Mesendoderm (in vitro differentiated cells): ENCODE measurements around the gene PTPN1.

Experiments
- DNase-seq: peaks from one replicate; pipeline ENCODE4 v3.0.0; 2013
- H2AK5ac ChIP-seq: 2 replicates; pipeline ENCODE4 v1.6.1; 2013; ENCODE audit warnings: low read length, inconsistent platforms
- H2BK120ac ChIP-seq: 2 replicates; pipeline ENCODE4 v1.6.1; 2013; ENCODE audit warnings: low read depth, mild to moderate bottlenecking, low read length, moderate library complexity, mixed read lengths
- H2BK15ac ChIP-seq: replicated peaks from 2 replicates; pipeline ENCODE4 v1.6.1; 2013; ENCODE audit warnings: low read depth, mild to moderate bottlenecking, moderate library complexity
- H2BK5ac ChIP-seq: 2 replicates; pipeline ENCODE4 v1.6.1; 2013; ENCODE audit warnings: low read length, inconsistent platforms
- H3K18ac ChIP-seq: 2 replicates; pipeline ENCODE4 v1.6.1; 2013; ENCODE audit warnings: mild to moderate bottlenecking, low read length, mixed read lengths
- H3K23ac ChIP-seq: one replicate; pipeline ENCODE4 v1.6.1; 2013; ENCODE audit warnings: low read length
- H3K27ac ChIP-seq: 2 replicates; pipeline ENCODE4 v1.5.1; 2013; ENCODE audit warnings: low read depth, mild to moderate bottlenecking, inconsistent platforms, low read length, moderate library complexity
- H3K27me3 ChIP-seq: 2 replicates; pipeline ENCODE4 v1.6.1; 2013; ENCODE audit warnings: low read length, control low read depth, mild to moderate bottlenecking, inconsistent platforms; ENCODE audit not compliant: insufficient read depth, poor library complexity
- H3K36me3 ChIP-seq: 2 replicates; pipeline ENCODE4 v1.6.1; 2013; ENCODE audit warnings: low read length, inconsistent platforms; ENCODE audit not compliant: control insufficient read depth, insufficient read depth
- H3K4ac ChIP-seq: one replicate; pipeline ENCODE4 v1.6.1; 2013; ENCODE audit warnings: low read depth, mild to moderate bottlenecking, low read length, moderate library complexity
- H3K4me1 ChIP-seq: 2 replicates; pipeline ENCODE4 v1.6.1; 2013; ENCODE audit warnings: low read depth, low read length, inconsistent platforms; ENCODE audit not compliant: control insufficient read depth
- H3K4me2 ChIP-seq: 2 replicates; pipeline ENCODE4 v1.6.1; 2013; ENCODE audit warnings: low read length
- H3K4me3 ChIP-seq: 2 replicates; pipeline ENCODE4 v1.5.1; 2013; ENCODE audit warnings: mild to moderate bottlenecking, low read length
- H3K56ac ChIP-seq: one replicate; pipeline ENCODE4 v1.6.1; 2013; ENCODE audit warnings: low read length
- H3K79me1 ChIP-seq: 2 replicates; pipeline ENCODE4 v1.6.1; 2013; ENCODE audit warnings: low read length, inconsistent platforms
- H3K79me2 ChIP-seq: 2 replicates; pipeline ENCODE4 v1.6.1; 2013; ENCODE audit warnings: mild to moderate bottlenecking, low read length; ENCODE audit not compliant: control insufficient read depth, insufficient read depth
- H3K9ac ChIP-seq: 2 replicates; pipeline ENCODE4 v1.6.1; 2013; ENCODE audit warnings: low read length, inconsistent platforms
- H4K5ac ChIP-seq: one replicate; pipeline ENCODE4 v1.6.1; 2013; ENCODE audit warnings: low read length
- H4K8ac ChIP-seq: one replicate; pipeline ENCODE4 v1.6.1; 2013; ENCODE audit warnings: low read depth, mild to moderate bottlenecking, control low read depth, low read length, moderate library complexity
- WGBS: extraction: QIAGEN DNeasy Blood & Tissue Kit; methylation state at CpG from one replicate; pipeline ENCODE4 v1.1.7; 2013; ENCODE audit warnings: low lambda C conversion rate, missing lambda C conversion rate; ENCODE audit not compliant: insufficient coverage; ENCODE audit errors: extremely low coverage; 5-methylcytosine and 5-hydroxymethylcytosine counted together

Gene PTPN1

DNA sequence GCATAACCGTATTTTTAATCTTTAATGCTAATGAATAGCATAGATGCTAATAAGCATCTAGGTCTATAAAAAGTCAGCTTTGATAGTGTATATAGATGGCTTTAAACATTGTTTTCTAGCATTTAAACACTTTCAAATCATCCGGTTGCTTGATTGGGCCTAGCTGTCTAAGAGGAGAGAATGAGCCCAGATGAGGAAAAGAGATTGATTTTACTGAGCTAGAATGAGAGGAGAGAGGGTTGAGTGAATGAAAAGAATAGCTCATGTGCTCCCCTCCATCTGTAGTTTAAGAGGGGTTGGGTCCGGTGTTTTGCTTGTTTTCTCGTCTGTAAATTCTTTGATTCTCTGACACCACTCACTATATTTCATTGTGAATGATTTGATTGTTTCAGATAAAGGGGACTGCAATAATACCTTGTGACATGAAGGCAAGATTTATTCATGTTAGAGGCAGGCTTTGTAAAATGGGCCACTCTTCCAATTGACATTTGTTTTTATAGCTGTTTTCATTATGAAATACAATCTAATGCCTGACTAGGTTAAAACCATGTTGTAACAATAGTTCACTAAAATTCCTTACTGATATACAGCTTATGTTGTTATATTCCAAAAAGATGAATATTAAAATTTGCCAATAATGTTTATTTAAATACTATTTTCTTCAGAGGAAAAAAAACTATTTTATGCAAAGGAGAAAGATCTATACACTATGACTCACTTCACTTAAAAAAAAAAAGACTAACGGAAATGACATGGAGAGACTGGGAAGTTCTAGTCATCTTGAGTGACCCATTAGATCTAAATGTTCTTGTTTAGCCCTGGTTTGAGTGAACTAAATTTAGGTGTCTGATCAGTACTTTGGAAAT is 3.2 kb downstream of the PTPN1 start:
- Histone ChIP-seq H3K79me2 (peaks cover 39% of the 10 kb centered on the region), H3K4me1 (peaks cover 4% of the 10 kb centered on the region), H3K4ac (no peak overlapping the region), H2AK5ac (no peak overlapping the region), H3K27me3 (no peaks in the 10 kb centered on the region), H4K8ac (no peak overlapping the region), H3K4me2 (no peak overlapping the region), H3K18ac (no peak overlapping the region), H3K56ac (no peak overlapping the region), H3K36me3 (no peaks in the 10 kb centered on the region), H2BK120ac (no peak overlapping the region), H3K23ac (no peak overlapping the region), H3K4me3 (no peak overlapping the region), H2BK15ac (no peak overlapping the region), H2BK5ac (no peak overlapping the region), H3K27ac (no peak overlapping the region), H4K5ac (no peak overlapping the region), H3K9ac (no peak overlapping the region), H3K79me1 (peaks cover 14% of the 10 kb centered on the region)
- DNase-seq = no peak
- no CpG with 5 or more reads among the region's 5 CpGs for WGBS

- Histone ChIP-seq H3K4me3 (no peak overlapping the region), H3K79me1 (peaks cover 17% of the 10 kb centered on the region), H3K56ac (no peak overlapping the region), H4K8ac (no peak overlapping the region), H3K23ac (no peak overlapping the region), H3K4me1 (peaks cover 4% of the 10 kb centered on the region), H2BK15ac (no peak overlapping the region), H3K79me2 (peaks cover 42% of the 10 kb centered on the region), H3K9ac (no peak overlapping the region), H3K4ac (no peak overlapping the region), H3K4me2 (no peak overlapping the region), H2BK120ac (no peak overlapping the region), H3K36me3 (no peaks in the 10 kb centered on the region), H3K27me3 (no peaks in the 10 kb centered on the region), H2BK5ac (no peak overlapping the region), H3K18ac (no peak overlapping the region), H3K27ac (no peak overlapping the region), H4K5ac (no peak overlapping the region), H2AK5ac (no peak overlapping the region)
- DNase-seq = no peak
- WGBS = no CpG with 5 or more reads among the region's 2 CpGs
These were observed 3.8 kb downstream of the PTPN1 start for GRCh38 chr20:50514035-50514337.

- no peak overlapping the region for H3K27ac ChIP-seq
- no peak overlapping the region for H3K56ac ChIP-seq
- H4K8ac ChIP-seq = no peak overlapping the region
- peaks cover 46% of the 10 kb centered on the region for H3K79me2 ChIP-seq
- no peak overlapping the region for H2BK120ac ChIP-seq
- H3K9ac ChIP-seq = no peak overlapping the region
- no peaks in the 10 kb centered on the region for H3K27me3 ChIP-seq
- peaks cover 20% of the 10 kb centered on the region for H3K79me1 ChIP-seq
- no peak overlapping the region for H3K4me3 ChIP-seq
- no peaks in the 10 kb centered on the region for H3K36me3 ChIP-seq
- H4K5ac ChIP-seq = no peak overlapping the region
- no peak overlapping the region for H3K4me2 ChIP-seq
- H2BK15ac ChIP-seq = no peak overlapping the region
- no CpG with 5 or more reads among the region's 3 CpGs for WGBS
- no peak overlapping the region for H2BK5ac ChIP-seq
- H3K4me1 ChIP-seq = peaks cover 4% of the 10 kb centered on the region
- no peak overlapping the region for H3K23ac ChIP-seq
- no peak overlapping the region for H2AK5ac ChIP-seq
- no peak for DNase-seq
- no peak overlapping the region for H3K18ac ChIP-seq
- no peak overlapping the region for H3K4ac ChIP-seq
These were observed 4.6 kb downstream of the PTPN1 start for GRCh38 chr20:50514750-50515149.

DNA sequence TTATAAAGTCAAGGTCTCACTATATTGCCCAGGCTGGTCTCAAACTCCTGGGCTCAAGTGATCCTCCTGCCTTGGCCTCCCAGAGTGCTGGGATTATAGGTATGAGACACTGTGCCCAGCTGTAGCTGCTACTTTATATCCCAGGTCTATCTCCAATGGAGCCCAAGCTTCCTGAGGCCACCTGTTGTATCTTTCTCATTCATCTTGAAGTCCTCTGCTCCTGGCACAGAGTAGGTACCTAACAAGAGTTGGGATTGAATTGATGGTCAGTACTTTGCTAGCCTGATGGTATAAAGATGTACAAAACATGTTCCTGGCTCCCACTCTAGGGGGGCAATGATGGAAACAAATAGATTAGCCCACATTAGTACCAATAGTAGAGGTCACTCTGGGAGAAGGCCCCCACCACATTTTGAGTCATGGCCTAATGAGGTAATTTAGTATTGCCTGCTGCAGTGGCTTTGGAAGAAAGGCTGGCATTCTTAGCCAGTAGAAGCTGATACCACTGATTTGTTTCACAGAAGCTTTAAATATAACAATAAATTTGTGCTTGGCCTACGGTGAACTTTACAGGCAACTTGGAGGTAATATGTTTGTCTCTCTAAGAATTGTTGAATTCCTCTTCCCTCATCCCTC is 5.4 kb downstream of the PTPN1 start:
- Histone ChIP-seq H3K4ac (no peak overlapping the region), H3K4me2 (no peak overlapping the region), H3K9ac (no peak overlapping the region), H3K4me1 (peaks cover 4% of the 10 kb centered on the region), H4K8ac (no peak overlapping the region), H3K79me2 (peaks cover 46% of the 10 kb centered on the region), H3K27ac (no peak overlapping the region), H3K27me3 (no peaks in the 10 kb centered on the region), H3K56ac (no peak overlapping the region), H3K18ac (no peak overlapping the region), H4K5ac (no peak overlapping the region), H2BK5ac (no peak overlapping the region), H3K79me1 (peaks cover 21% of the 10 kb centered on the region), H2BK15ac (no peak overlapping the region), H2BK120ac (no peak overlapping the region), H3K36me3 (no peaks in the 10 kb centered on the region), H3K4me3 (no peak overlapping the region), H2AK5ac (no peak overlapping the region), H3K23ac (no peak overlapping the region)
- no CpG with 5 or more reads among the region's 1 CpG for WGBS
- no peak for DNase-seq

- peaks cover 20% of the 10 kb centered on the region for H3K79me1 ChIP-seq
- H3K9ac ChIP-seq = no peak overlapping the region
- H3K27me3 ChIP-seq = no peaks in the 10 kb centered on the region
- no peak for DNase-seq
- H3K27ac ChIP-seq = no peak overlapping the region
- no peaks in the 10 kb centered on the region for H3K36me3 ChIP-seq
- H3K4me3 ChIP-seq = no peak overlapping the region
- H3K4me1 ChIP-seq = peaks cover 1% of the 10 kb centered on the region
- no peak overlapping the region for H3K56ac ChIP-seq
- no peak overlapping the region for H2BK5ac ChIP-seq
- WGBS = no CpG with 5 or more reads among the region's 5 CpGs
- H3K4ac ChIP-seq = no peak overlapping the region
- peaks cover 42% of the 10 kb centered on the region for H3K79me2 ChIP-seq
- H4K8ac ChIP-seq = no peak overlapping the region
- no peak overlapping the region for H4K5ac ChIP-seq
- no peak overlapping the region for H3K23ac ChIP-seq
- H2AK5ac ChIP-seq = no peak overlapping the region
- H2BK15ac ChIP-seq = no peak overlapping the region
- no peak overlapping the region for H2BK120ac ChIP-seq
- H3K18ac ChIP-seq = no peak overlapping the region
- no peak overlapping the region for H3K4me2 ChIP-seq
These were observed 6.2 kb downstream of the PTPN1 start for GRCh38 chr20:50516180-50516934.
